OCI-LY3 (cell line): ENCODE data around the gene DPYD.

Source experiments
- CTCF ChIP-seq: fragments of 200-600, 300-600 bp; sonication (generic); IDR thresholded peaks from 2 replicates; pipeline ENCODE4 v1.5.1; 2014; ENCODE audit warnings: antibody characterized with exemption, low read length, low read depth
- EZH2phosphoT487 ChIP-seq: fragments of 200-600 bp; shearing (Covaris generic); IDR thresholded peaks from 2 replicates; pipeline ENCODE4 v1.6.1; 2018; ENCODE audit warnings: antibody characterized with exemption, mixed run types, low read depth

- TF ChIP-seq CTCF = no peak
- TF ChIP-seq EZH2phosphoT487 = no peak
Measured at GRCh38 chr1:97077221-97077620, 843.6 kb downstream of the DPYD start.
